H1 (cell line): ENCODE data around the gene VSTM2B. TPM values are rescaled to one million over a fixed set of nuclear protein-coding genes. Genes with fewer than 3 reads are reported as not detected.

ENCODE experiments used
- CTCF ChIA-PET: fragments of 300-600 bp; sonication (Branson Sonifier 250); formaldehyde crosslinking; loops from one replicate; lab custom pipeline; 2021; ENCODE audit not compliant: partially characterized antibody; lab: Charles Lee
- POLR2A ChIA-PET: fragments of 300-600 bp; sonication (Branson Sonifier 250); formaldehyde crosslinking; loops from one replicate; lab custom pipeline; 2021; ENCODE audit warnings: inconsistent platforms; ENCODE audit not compliant: partially characterized antibody; lab: Charles Lee
- DNase-seq, 2 experiments: peaks; one replicate each; pipeline versions ENCODE4 v3.0.0 to v3.0.0-alpha.2; 2010 to 2022; ENCODE audit warnings: low spot score in 2 of 2, low read depth in 1 of 2, mixed read lengths in 1 of 2
- FAIRE-seq: peaks from 2 replicates; lab custom pipeline; 2011; peaks lifted over from hg19 to GRCh38; lab: Jason Lieb, UNC
- H2AFZ ChIP-seq: 2 replicates; pipeline ENCODE4 v1.8.1; 2012; ENCODE audit warnings: low read length, inconsistent platforms
- H2AK5ac ChIP-seq: 2 replicates; pipeline ENCODE4 v1.6.1; 2013; ENCODE audit warnings: low read depth, low read length
- H2BK120ac ChIP-seq: replicated peaks from 2 replicates; pipeline ENCODE3; 2013; ENCODE audit warnings: low read depth, low read length, inconsistent platforms
- H2BK12ac ChIP-seq: 2 replicates; pipeline ENCODE4 v1.6.1; 2013; ENCODE audit warnings: low read depth, low read length
- H2BK15ac ChIP-seq: 2 replicates; pipeline ENCODE4 v1.6.1; 2013; ENCODE audit warnings: low read length
- H2BK20ac ChIP-seq: 2 replicates; pipeline ENCODE4 v1.6.1; 2013; ENCODE audit warnings: low read length
- H2BK5ac ChIP-seq: 2 replicates; pipeline ENCODE4 v1.6.1; 2013; ENCODE audit warnings: low read depth, low read length
- H3K14ac ChIP-seq: 2 replicates; pipeline ENCODE4 v1.6.1; 2013; ENCODE audit warnings: inconsistent platforms; ENCODE audit not compliant: insufficient read length
- H3K18ac ChIP-seq: 2 replicates; pipeline ENCODE4 v1.6.1; 2013; ENCODE audit warnings: low read length; ENCODE audit errors: extremely low read depth
- H3K23ac ChIP-seq: 2 replicates; pipeline ENCODE4 v1.6.1; 2013; ENCODE audit warnings: inconsistent platforms; ENCODE audit not compliant: insufficient read length
- H3K23me2 ChIP-seq: 2 replicates; pipeline ENCODE4 v1.6.1; 2013; ENCODE audit warnings: low read depth, low read length
- H3K27ac ChIP-seq: 2 replicates; pipeline ENCODE4 v1.6.1; 2011; ENCODE audit warnings: low read depth, low read length, inconsistent platforms
- H3K27me3 ChIP-seq, 4 experiments: replicated peaks in 1 of 4; 1 replicate in 1 of 4; 2 replicates in 3 of 4; pipeline versions ENCODE4 v1.6.1 to v1.8.1; 2011 to 2013; ENCODE audit warnings: low read length in 3 of 4, mild to moderate bottlenecking in 3 of 4, inconsistent platforms in 2 of 4, mixed read lengths in 2 of 4, moderate library complexity in 1 of 4; ENCODE audit not compliant: control insufficient read depth in 3 of 4, insufficient read depth in 3 of 4; ENCODE audit errors: extremely low read depth in 1 of 4
- H3K36me3 ChIP-seq, 4 experiments: 2 replicates each; pipeline versions ENCODE4 v1.6.1 to v1.8.1; 2011 to 2013; ENCODE audit warnings: mild to moderate bottlenecking in 4 of 4, low read length in 3 of 4, moderate library complexity in 2 of 4, control low read depth in 1 of 4, inconsistent platforms in 1 of 4; ENCODE audit not compliant: insufficient read depth in 4 of 4, control insufficient read depth in 2 of 4
- H3K4ac ChIP-seq: replicated peaks from 2 replicates; pipeline ENCODE3; 2013; ENCODE audit warnings: low read length, low read depth, mixed read lengths, inconsistent platforms; ENCODE audit not compliant: insufficient read length
- H3K4me1 ChIP-seq, 4 experiments: replicated peaks in 1 of 4; 1 replicate in 1 of 4; 2 replicates in 3 of 4; pipeline versions ENCODE4 v1.6.1 to v1.8.1; 2011 to 2013; ENCODE audit warnings: low read length in 3 of 4, inconsistent platforms in 2 of 4, mixed read lengths in 1 of 4; ENCODE audit not compliant: insufficient read depth in 4 of 4, control insufficient read depth in 3 of 4
- H3K4me2 ChIP-seq, 2 experiments: 2 replicates each; pipeline versions ENCODE4 v1.6.1 to v1.8.1; 2011 to 2013; ENCODE audit warnings: low read depth in 2 of 2, low read length in 2 of 2, control low read depth in 1 of 2, inconsistent platforms in 1 of 2, mild to moderate bottlenecking in 1 of 2; ENCODE audit not compliant: insufficient read depth in 1 of 2
- H3K4me3 ChIP-seq, 4 experiments: fragments of 200-600, 300-600 bp in 1 of 4; sonication (generic), shearing (Covaris generic), sonication (Bioruptor Twin) in 1 of 4; 2 replicates each; pipeline versions ENCODE4 v1.5.1 to v1.8.1; 2011 to 2016; ENCODE audit warnings: low read length in 4 of 4, low read depth in 3 of 4, control low read depth in 2 of 4, inconsistent platforms in 2 of 4, mild to moderate bottlenecking in 2 of 4, mixed read lengths in 1 of 4, moderate library complexity in 1 of 4; ENCODE audit not compliant: insufficient read depth in 2 of 4; ENCODE audit errors: extremely low read depth in 1 of 4
- H3K56ac ChIP-seq: replicated peaks from 2 replicates; pipeline ENCODE3; 2013; ENCODE audit warnings: low read depth, mild to moderate bottlenecking, mixed read lengths, low read length, inconsistent platforms; ENCODE audit not compliant: insufficient read length
- H3K79me1 ChIP-seq: 2 replicates; pipeline ENCODE4 v1.6.1; 2013; ENCODE audit warnings: low read depth, low read length, control low read depth
- H3K79me2 ChIP-seq, 2 experiments: 2 replicates each; pipeline versions ENCODE4 v1.6.1 to v1.8.1; 2012 to 2013; ENCODE audit warnings: low read length in 2 of 2, mild to moderate bottlenecking in 2 of 2, inconsistent platforms in 1 of 2; ENCODE audit not compliant: insufficient read depth in 2 of 2, control insufficient read depth in 1 of 2
- H3K9ac ChIP-seq, 4 experiments: replicated peaks in 1 of 4; 1 replicate in 1 of 4; 2 replicates in 3 of 4; pipeline versions ENCODE4 v1.6.1 to v1.8.1; 2011 to 2013; ENCODE audit warnings: low read depth in 3 of 4, low read length in 3 of 4, control low read depth in 2 of 4, mild to moderate bottlenecking in 2 of 4, moderate library complexity in 2 of 4, inconsistent platforms in 1 of 4; ENCODE audit errors: extremely low read depth in 1 of 4
- H3K9me3 ChIP-seq, 2 experiments: 2 replicates each; pipeline versions ENCODE4 v1.6.1 to v1.8.1; 2012 to 2013; ENCODE audit warnings: mild to moderate bottlenecking in 2 of 2, moderate library complexity in 2 of 2, control low read depth in 1 of 2, inconsistent platforms in 1 of 2, low read depth in 1 of 2, low read length in 1 of 2, mixed read lengths in 1 of 2; ENCODE audit not compliant: insufficient read depth in 2 of 2
- H4K20me1 ChIP-seq, 2 experiments: replicated peaks in 1 of 2; 2 replicates each; pipeline versions ENCODE3 to v1.8.1; 2011 to 2013; ENCODE audit warnings: inconsistent platforms in 2 of 2, low read length in 2 of 2, mild to moderate bottlenecking in 1 of 2; ENCODE audit not compliant: insufficient read depth in 2 of 2, control insufficient read depth in 1 of 2
- H4K5ac ChIP-seq: 2 replicates; pipeline ENCODE4 v1.6.1; 2013; ENCODE audit warnings: low read length, low read depth, mixed read lengths, inconsistent platforms; ENCODE audit not compliant: insufficient read length
- H4K8ac ChIP-seq: 2 replicates; pipeline ENCODE4 v1.8.0; 2013; ENCODE audit warnings: mild to moderate bottlenecking, moderate library complexity, low read length, inconsistent platforms; ENCODE audit not compliant: insufficient read depth; ENCODE audit errors: extremely low read depth
- H4K91ac ChIP-seq: replicated peaks from 2 replicates; pipeline ENCODE3; 2013; ENCODE audit warnings: low read length, mixed read lengths, inconsistent platforms; ENCODE audit not compliant: insufficient read length
- ASH2L ChIP-seq: fragments of 200-600, 300-600 bp; sonication (generic); IDR thresholded peaks from one replicate; pipeline ENCODE4 v1.7.1; 2017; ENCODE audit warnings: low read length
- CEBPB ChIP-seq: IDR thresholded peaks from 2 replicates; pipeline ENCODE4 v1.6.1; 2012; ENCODE audit warnings: low read depth, low read length
- EZH2 ChIP-seq: fragments of 200-600 bp; sonication (generic); IDR thresholded peaks from 2 replicates; pipeline ENCODE4 v1.7.1; 2012; ENCODE audit warnings: low read depth, mild to moderate bottlenecking, moderate library complexity, low read length, inconsistent platforms; ENCODE audit not compliant: severe bottlenecking
- GABPA ChIP-seq: IDR thresholded peaks from 2 replicates; pipeline ENCODE4 v1.6.1; 2011; ENCODE audit warnings: mild to moderate bottlenecking, low read length, moderate library complexity, borderline replicate concordance; ENCODE audit not compliant: insufficient read depth
- HDAC2 ChIP-seq, 2 experiments: fragments of 300-600 bp in 1 of 2; sonication (generic) in 1 of 2; IDR thresholded peaks; 2 replicates each; pipeline ENCODE4 v1.6.1; 2011 to 2012; ENCODE audit warnings: low read depth in 2 of 2, low read length in 2 of 2, mild to moderate bottlenecking in 2 of 2, moderate library complexity in 2 of 2, borderline replicate concordance in 1 of 2, inconsistent platforms in 1 of 2
- NANOG ChIP-seq: IDR thresholded peaks from 2 replicates; pipeline ENCODE4 v1.6.1; 2011; ENCODE audit warnings: low read length, low read depth, mild to moderate bottlenecking, inconsistent platforms; ENCODE audit not compliant: insufficient read depth, poor library complexity, severe bottlenecking
- SAP30 ChIP-seq: fragments of 300-600 bp; sonication (generic); IDR thresholded peaks from 2 replicates; pipeline ENCODE4 v1.7.1; 2012; ENCODE audit warnings: low read length, moderate library complexity, mild to moderate bottlenecking, inconsistent platforms; ENCODE audit not compliant: insufficient read depth, insufficient replicate concordance
- SIN3A ChIP-seq, 2 experiments: IDR thresholded peaks in 1 of 2; conservative IDR thresholded peaks in 1 of 2; 2 replicates each; pipeline ENCODE4 v1.6.1; 2011 to 2012; ENCODE audit warnings: low read length in 2 of 2, improper control_type of control experiment in 1 of 2, low read depth in 1 of 2, mild to moderate bottlenecking in 1 of 2
- SP1 ChIP-seq: IDR thresholded peaks from 2 replicates; pipeline ENCODE4 v1.6.1; 2011; ENCODE audit warnings: low read depth, low read length
- TEAD4 ChIP-seq: IDR thresholded peaks from 2 replicates; pipeline ENCODE4 v1.6.1; 2012; ENCODE audit warnings: low read depth, low read length, inconsistent platforms, mixed read lengths
- WGBS, 2 experiments: shearing (Covaris generic) in 1 of 2; methylation state at CpG; one replicate each; pipeline versions ENCODE4 v1.1.6 to v1.1.7; 2013 to 2015; ENCODE audit warnings: low lambda C conversion rate in 2 of 2, mixed read lengths in 2 of 2, inconsistent platforms in 1 of 2, low coverage in 1 of 2, missing lambda C conversion rate in 1 of 2; ENCODE audit not compliant: insufficient replicate concordance in 2 of 2, insufficient coverage in 1 of 2, insufficient read length in 1 of 2; ENCODE audit errors: extremely low coverage in 1 of 2, missing lambda C conversion rate in 1 of 2; 5-methylcytosine and 5-hydroxymethylcytosine counted together
- polyA plus RNA-seq, 7 experiments: library from polyadenylated mRNA; depleted of rRNA in 3 of 7; stranded (reverse) in 5 of 7; unstranded in 2 of 7; fragments of >200 nt in 5 of 7; fragments of 200-250 nt in 2 of 7; gene quantifications; 1 replicate in 5 of 7; 2 replicates in 1 of 7; 4 replicates in 1 of 7; pipeline versions ENCODE4 v1.2.1 to v1.2.3, GENCODE V29; 2011 to 2013; ENCODE audit warnings: missing spikeins in 2 of 7, mixed read lengths in 2 of 7
- total RNA-seq: library from RNA; stranded (reverse); fragmentation: NEBNext Ultra II Directional; extraction: Animal tissue kit (Norgen Biotek cat#: 25700); gene quantifications from 2 replicates; pipeline ENCODE4 v1.2.1, GENCODE V29; 2021

Gene VSTM2B
- total and polyA plus RNA-seq, 2 of the 8 experiments (the other 6 are each of a cell fraction or from before 2014, with no cell fraction given), result 0.82 to 1.5 TPM

DNA sequence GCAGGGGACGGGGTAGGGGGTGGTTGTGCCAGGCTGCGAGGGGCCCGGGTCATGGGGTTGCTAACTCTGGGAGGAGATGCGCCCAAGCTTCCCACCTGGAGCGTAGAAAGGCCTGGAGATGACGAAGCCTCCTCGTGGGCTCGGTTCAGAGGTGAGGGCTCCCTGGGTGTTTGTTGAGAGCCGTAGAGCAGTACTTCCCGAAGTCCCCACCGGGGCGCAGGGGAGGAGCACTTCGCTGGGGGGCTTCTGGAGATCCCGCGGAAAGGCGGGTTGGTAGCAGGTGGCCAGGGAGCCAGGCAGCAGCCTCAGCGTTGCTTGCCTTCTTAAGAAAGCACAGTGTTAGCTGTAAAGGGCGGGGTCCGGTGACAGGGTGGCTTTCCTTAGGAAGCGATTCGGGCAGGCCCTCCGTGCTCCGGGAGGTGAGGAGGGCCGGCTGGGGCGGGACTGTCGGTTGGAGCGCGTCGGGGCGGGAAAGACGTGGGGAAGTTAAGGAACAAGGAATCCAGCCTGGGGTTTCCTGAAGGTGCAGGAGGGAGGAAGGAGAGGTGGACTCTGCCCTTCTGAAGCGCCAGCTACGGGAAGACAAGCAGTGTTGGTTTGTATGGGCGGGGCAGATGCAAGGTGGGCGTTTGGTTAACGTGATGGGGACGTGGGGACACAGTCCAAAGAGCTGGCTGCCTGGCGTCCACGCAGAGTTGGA lies 3.3 kb downstream of the VSTM2B start:
- Histone ChIP-seq H2BK20ac (no peak overlapping the region), H2AK5ac (no peak overlapping the region), H3K9me3 (no peaks in the 10 kb centered on the region; a peak in 1 of 4 replicates), H4K20me1 (peaks cover 3 to 11% of the 10 kb centered on the region in 2 experiments), H3K4ac (peak overlapping the region; percentile 65), H3K23ac (no peak overlapping the region), H3K27me3 (peaks cover 47 to 79% (median 69%) of the 10 kb centered on the region in 4 experiments), H3K9ac (no peak overlapping the region), H2AFZ (peak overlapping the region; percentile 79; the same call in 1 of the 2 replicates), H2BK5ac (no peak overlapping the region), H3K14ac (no peak overlapping the region), H3K4me1 (peaks cover 3 to 43% (median 12%) of the 10 kb centered on the region in 4 experiments; a peak in 6 of 7 replicates), H3K79me2 (no peaks in the 10 kb centered on the region), H3K36me3 (no peaks in the 10 kb centered on the region), H3K79me1 (no peaks in the 10 kb centered on the region), H4K5ac (no peak overlapping the region), H3K18ac (peak overlapping the region; percentile 68), H3K23me2 (peaks cover 41% of the 10 kb centered on the region), H4K91ac (no peak overlapping the region), H2BK12ac (0 out of 2 replicates have a peak overlapping the region, but pooled peaks have one; percentile 1), H3K4me3 (peak overlapping the region; percentile 21 to 65 (median 54); a peak in 7 of 8 replicates), H2BK120ac (no peak overlapping the region), H3K4me2 (peak overlapping the region; percentile 79 to 81), H3K27ac (no peak overlapping the region), H3K56ac (no peak overlapping the region), H4K8ac (peak overlapping the region; percentile 80; the same call in 1 of the 2 replicates), H2BK15ac (no peak overlapping the region; the same call in 1 of the 2 replicates)
- CTCF ChIA-PET, result interaction anchor here (0.7 to 5.6 kb wide), 24 partner anchors 8 to 269 kb away, joined by 3 to 42 read pairs (median 4); no protein-coding TSS in a partner anchor
- POLR2A ChIA-PET, result interaction anchor here (1.3 kb wide), 1 partner anchor 11 kb away, joined by 3 read pairs; no protein-coding TSS in a partner anchor
- WGBS, 2 experiments, result 4% methylated on average over 33 of the region's 39 CpGs; no CpG with 5 or more reads in 1 of the 2 experiments
- FAIRE-seq (no peak), DNase-seq (peak in 1 of 2 experiments; percentile 70)
- TF ChIP-seq EZH2 (peak; percentile 89), ASH2L (peak; percentile 2), SIN3A (conservative IDR thresholded peaks at IDR 0.05 in 1 of 2, IDR thresholded peaks at IDR 0.05 in 1 of 2; ENCODE audit: low read depth in 1 of 2, low read length in 2 of 2) (no peak), CEBPB (no peak), NANOG (no peak), SP1 (no peak), TEAD4 (no peak), GABPA (no peak), SAP30 (no peak), HDAC2 (IDR thresholded peaks at IDR 0.05; ENCODE audit: borderline replicate concordance in 1 of 2, low read depth in 2 of 2, low read length in 2 of 2) (no peak)
